ENCODE data around the gene SALL1. TPM values are rescaled to one million over a fixed set of nuclear protein-coding genes. Genes with fewer than 3 reads are reported as not detected.

The SALL1 gene
- polyA plus RNA-seq, 1 of the 3 experiments (the other 2 are of a cell fraction), result 0.02 TPM

GRCh38 chr16:51111759-51112158 is 39.3 kb downstream of the SALL1 start:
- POLR2A ChIA-PET, result no interaction called here
- CTCF ChIA-PET, result no interaction called here
- Histone ChIP-seq H3K9ac (no peak overlapping the region), H3K36me3 (replicated peaks in 1 of 2; ENCODE audit: control insufficient read depth in 1 of 2, insufficient read depth in 2 of 2, low read length in 1 of 2) (no peaks in the 10 kb centered on the region), H3K4me2 (no peak overlapping the region), H3K27ac (ENCODE audit: low read depth in 2 of 2, low read length in 1 of 2) (no peak overlapping the region), H3K27me3 (ENCODE audit: insufficient read depth) (no peaks in the 10 kb centered on the region), H2AFZ (ENCODE audit: low read depth) (no peak overlapping the region), H3K79me2 (ENCODE audit: insufficient read depth) (no peaks in the 10 kb centered on the region), H4K20me1 (ENCODE audit: insufficient read depth) (no peaks in the 10 kb centered on the region), H3K4me3 (ENCODE audit: low read depth in 2 of 2, low read length in 1 of 2) (no peak overlapping the region), H3F3A (replicated peaks; ENCODE audit: insufficient read depth) (no peaks in the 10 kb centered on the region), H3K9me2 (no peaks in the 10 kb centered on the region), H3K4me1 (ENCODE audit: control insufficient read depth in 1 of 2, insufficient read depth in 2 of 2, low read depth in 1 of 2, low read length in 1 of 2) (no peaks in the 10 kb centered on the region), H3K9me3 (no peaks in the 10 kb centered on the region)
- DNase-seq, result no peak
- TF ChIP-seq JUND (IDR thresholded peaks at IDR 0.05) (no peak), ZBTB33 (IDR thresholded peaks at IDR 0.05; ENCODE audit: borderline replicate concordance, low read depth) (no peak), RAD21 (IDR thresholded peaks at IDR 0.05; ENCODE audit: low read length) (no peak), POLR2AphosphoS5 (IDR thresholded peaks at IDR 0.05; ENCODE audit: low read depth, low read length) (no peak), YY1 (IDR thresholded peaks at IDR 0.05; ENCODE audit: low read depth) (no peak), ELF1 (IDR thresholded peaks at IDR 0.05) (no peak), EZH2phosphoT487 (IDR thresholded peaks at IDR 0.05; ENCODE audit: borderline replicate concordance, low read depth) (no peak), TCF12 (IDR thresholded peaks at IDR 0.05) (no peak), PBX3 (IDR thresholded peaks at IDR 0.05) (no peak), IRF3 (IDR thresholded peaks at IDR 0.05; ENCODE audit: low read depth, low read length) (no peak), GABPA (IDR thresholded peaks at IDR 0.05; ENCODE audit: low read depth) (no peak), TEAD4 (IDR thresholded peaks at IDR 0.05; ENCODE audit: borderline replicate concordance, insufficient read depth) (no peak), REST (IDR thresholded peaks at IDR 0.05; ENCODE audit: low read depth, low read length) (no peak), USF1 (IDR thresholded peaks at IDR 0.05; ENCODE audit: borderline replicate concordance, low read depth) (no peak), FOXM1 (IDR thresholded peaks at IDR 0.05; ENCODE audit: low read depth) (no peak), TAF1 (IDR thresholded peaks at IDR 0.05; ENCODE audit: borderline replicate concordance, low read depth, low read length) (no peak), RXRA (IDR thresholded peaks at IDR 0.05; ENCODE audit: borderline replicate concordance, low read depth) (no peak), FOSL2 (IDR thresholded peaks at IDR 0.05; ENCODE audit: borderline replicate concordance, low read depth) (no peak)
- WGBS (ENCODE audit: low lambda C conversion rate), result 12% methylated on average over 6 of the region's 6 CpGs
